Nephron progenitor cell (in vitro differentiated cells): ENCODE measurements around the gene SHB.

Experiments
- DNase-seq: peaks from one replicate; pipeline ENCODE4 v3.0.0; 2021
- H3K27ac Mint-ChIP-seq: 2 replicates; pipeline ENCODE4 v1.8.0; 2021; ENCODE audit warnings: mild to moderate bottlenecking, moderate library complexity, mixed read lengths
- H3K27me3 Mint-ChIP-seq: 2 replicates; pipeline ENCODE4 v1.8.0; 2021; ENCODE audit warnings: mild to moderate bottlenecking, low read depth, mixed read lengths; ENCODE audit not compliant: poor library complexity
- H3K36me3 Mint-ChIP-seq: 2 replicates; pipeline ENCODE4 v1.8.0; 2021; ENCODE audit warnings: low read depth, mixed read lengths
- H3K4me1 Mint-ChIP-seq: 2 replicates; pipeline ENCODE4 v1.8.0; 2021; ENCODE audit warnings: mixed read lengths
- H3K4me3 Mint-ChIP-seq: 2 replicates; pipeline ENCODE4 v1.8.0; 2021; ENCODE audit warnings: mild to moderate bottlenecking, moderate library complexity, mixed read lengths
- H3K9me3 Mint-ChIP-seq: 2 replicates; pipeline ENCODE4 v1.8.0; 2021; ENCODE audit warnings: mild to moderate bottlenecking, moderate library complexity, mixed read lengths
- CTCF ChIP-seq: fragments of 200-600 bp; sonication (generic); IDR thresholded peaks from 2 replicates; pipeline ENCODE4 v1.5.0; 2021; ENCODE audit warnings: antibody characterized with exemption

The SHB gene

GRCh38 chr9:37916471-37917312 lies 152.3 kb downstream of the SHB start:
- no peak for DNase-seq
- H3K27me3 Mint-ChIP-seq = peaks cover 4% of the 10 kb centered on the region
- H3K4me3 Mint-ChIP-seq = no peak overlapping the region
- no peaks in the 10 kb centered on the region for H3K36me3 Mint-ChIP-seq
- TF ChIP-seq CTCF = no peak
- no peaks in the 10 kb centered on the region for H3K9me3 Mint-ChIP-seq
- H3K4me1 Mint-ChIP-seq = peaks cover 65% of the 10 kb centered on the region
- H3K27ac Mint-ChIP-seq = no peak overlapping the region

GRCh38 chr9:37915911-37916470 lies 153.0 kb downstream of the SHB start:
- TF ChIP-seq CTCF = no peak
- H3K27ac Mint-ChIP-seq = no peak overlapping the region
- H3K4me1 Mint-ChIP-seq = peaks cover 65% of the 10 kb centered on the region
- no peak overlapping the region for H3K4me3 Mint-ChIP-seq
- DNase-seq = no peak
- H3K9me3 Mint-ChIP-seq = no peaks in the 10 kb centered on the region
- no peaks in the 10 kb centered on the region for H3K36me3 Mint-ChIP-seq
- H3K27me3 Mint-ChIP-seq = peaks cover 4% of the 10 kb centered on the region

GRCh38 chr9:37914701-37915358 lies 154.2 kb downstream of the SHB start:
- no peak overlapping the region for H3K4me3 Mint-ChIP-seq

GRCh38 chr9:37914154-37914551 lies 154.9 kb downstream of the SHB start:
- Mint-ChIP-seq H3K4me1 (peaks cover 50% of the 10 kb centered on the region), H3K36me3 (no peaks in the 10 kb centered on the region), H3K9me3 (no peaks in the 10 kb centered on the region), H3K27me3 (peaks cover 4% of the 10 kb centered on the region), H3K4me3 (no peak overlapping the region), H3K27ac (no peak overlapping the region)
- no peak for TF ChIP-seq CTCF
- no peak for DNase-seq

More at GRCh38 chr9:37914701-37915358, 154.2 kb downstream of the SHB start:
- Mint-ChIP-seq H3K27me3 (peaks cover 4% of the 10 kb centered on the region), H3K4me1 (peaks cover 57% of the 10 kb centered on the region), H3K9me3 (no peaks in the 10 kb centered on the region), H3K27ac (no peak overlapping the region), H3K36me3 (no peaks in the 10 kb centered on the region)
- DNase-seq = no peak
- TF ChIP-seq CTCF = no peak

GRCh38 chr9:37913480-37914153 lies 155.4 kb downstream of the SHB start:
- DNase-seq = peak; percentile 94
- TF ChIP-seq CTCF = peak; percentile 98
- H3K9me3 Mint-ChIP-seq = no peaks in the 10 kb centered on the region
- no peak overlapping the region for H3K27ac Mint-ChIP-seq
- peaks cover 45% of the 10 kb centered on the region for H3K4me1 Mint-ChIP-seq
- H3K27me3 Mint-ChIP-seq = peaks cover 4% of the 10 kb centered on the region
- H3K4me3 Mint-ChIP-seq = no peak overlapping the region
- no peaks in the 10 kb centered on the region for H3K36me3 Mint-ChIP-seq
